ENCODE measurements around the gene WDR19. TPM values are rescaled to one million over a fixed set of nuclear protein-coding genes. Genes with fewer than 3 reads are reported as not detected.
"Not testable (repeated sequence)": the region's sequence is repeated elsewhere in the genome, so short reads cannot be mapped to it uniquely, and the experiment has no call there.

Gene WDR19
- total and polyA plus RNA-seq, 10 donors: 17.7 to 48.3 (median 24.6) TPM

DNA sequence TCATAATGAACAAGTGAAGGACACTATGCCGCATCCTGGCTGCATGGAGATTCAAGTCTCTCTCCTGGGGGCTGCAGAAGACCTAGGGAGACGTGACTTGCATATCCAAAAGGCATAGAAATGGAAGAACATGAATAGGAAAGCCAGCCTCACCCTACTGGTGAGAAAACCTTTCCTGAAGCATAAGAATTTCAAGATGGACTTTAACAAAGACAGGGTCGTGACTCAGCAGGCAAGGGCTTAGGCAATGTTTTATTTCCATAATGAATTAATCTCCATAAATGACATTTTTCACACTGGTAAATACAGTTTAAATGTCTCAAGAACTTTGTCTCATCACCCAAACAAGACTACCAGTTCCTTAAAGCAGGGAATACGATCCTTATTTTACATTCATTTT lies 104.9 kb downstream of the WDR19 start:
- H3K4me3 ChIP-seq: no peak overlapping the region
- no peak for DNase-seq
- H3K9me3 ChIP-seq: no peaks in the 10 kb centered on the region
- H3K4me1 ChIP-seq: no peaks in the 10 kb centered on the region
- intact Hi-C loops (cut with DNase I; ENCODE audit: low total_unique reads): no loop called here
- no peak overlapping the region for H3K27ac ChIP-seq
- TF ChIP-seq POLR2A (IDR thresholded peaks at IDR 0.05) (no peak), POLR2AphosphoS5 (IDR thresholded peaks at IDR 0.05) (no peak)
- TF ChIP-seq, protein P1, sequence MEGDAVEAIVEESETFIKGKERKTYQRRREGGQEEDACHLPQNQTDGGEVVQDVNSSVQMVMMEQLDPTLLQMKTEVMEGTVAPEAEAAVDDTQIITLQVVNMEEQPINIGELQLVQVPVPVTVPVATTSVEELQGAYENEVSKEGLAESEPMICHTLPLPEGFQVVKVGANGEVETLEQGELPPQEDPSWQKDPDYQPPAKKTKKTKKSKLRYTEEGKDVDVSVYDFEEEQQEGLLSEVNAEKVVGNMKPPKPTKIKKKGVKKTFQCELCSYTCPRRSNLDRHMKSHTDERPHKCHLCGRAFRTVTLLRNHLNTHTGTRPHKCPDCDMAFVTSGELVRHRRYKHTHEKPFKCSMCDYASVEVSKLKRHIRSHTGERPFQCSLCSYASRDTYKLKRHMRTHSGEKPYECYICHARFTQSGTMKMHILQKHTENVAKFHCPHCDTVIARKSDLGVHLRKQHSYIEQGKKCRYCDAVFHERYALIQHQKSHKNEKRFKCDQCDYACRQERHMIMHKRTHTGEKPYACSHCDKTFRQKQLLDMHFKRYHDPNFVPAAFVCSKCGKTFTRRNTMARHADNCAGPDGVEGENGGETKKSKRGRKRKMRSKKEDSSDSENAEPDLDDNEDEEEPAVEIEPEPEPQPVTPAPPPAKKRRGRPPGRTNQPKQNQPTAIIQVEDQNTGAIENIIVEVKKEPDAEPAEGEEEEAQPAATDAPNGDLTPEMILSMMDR (IDR thresholded peaks at IDR 0.05 in 8 of 11, conservative IDR thresholded peaks at IDR 0.05 in 3 of 11): no peak
- peaks cover 0 to 77% (median 63%) of the 10 kb centered on the region in 6 donors for H3K36me3 ChIP-seq
- H3K27me3 ChIP-seq (replicated peaks in 1 of 7): no peaks in the 10 kb centered on the region
- WGBS, 5 donors: 95 to 96% (median 95%) methylated on average over 4 of the region's 4 CpGs

DNA sequence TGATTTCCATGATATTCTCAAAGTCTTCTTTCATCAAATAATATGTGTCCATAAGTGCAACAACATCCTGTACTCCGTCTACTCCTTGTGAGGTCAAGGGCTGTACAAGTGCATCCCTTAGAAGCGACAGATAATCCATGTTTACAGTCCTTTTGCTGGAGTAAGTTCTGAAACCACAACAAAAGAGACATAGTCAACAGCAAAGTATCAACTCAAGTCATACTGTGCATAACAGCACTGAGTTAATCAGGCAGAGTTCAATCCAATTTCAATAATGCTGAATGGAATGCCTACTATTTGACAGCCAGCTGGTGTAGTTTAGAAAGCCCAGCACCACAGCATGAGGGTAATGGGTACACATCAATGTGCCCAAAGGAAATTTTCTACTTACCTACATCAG lies 109.4 kb downstream of the WDR19 start:
- WGBS, 5 donors: 62 to 83% (median 79%) methylated on average over 2 of the region's 2 CpGs
- Histone ChIP-seq H3K9me3 (no peaks in the 10 kb centered on the region), H3K27me3 (replicated peaks in 1 of 7) (no peaks in the 10 kb centered on the region), H3K27ac (no peak overlapping the region), H3K4me3 (no peak overlapping the region), H3K4me1 (no peaks in the 10 kb centered on the region), H3K36me3 (peaks cover 0 to 93% (median 81%) of the 10 kb centered on the region in 6 donors)
- DNase-seq: no peak
- TF ChIP-seq POLR2A (IDR thresholded peaks at IDR 0.05): no peak
- TF ChIP-seq POLR2AphosphoS5 (IDR thresholded peaks at IDR 0.05): no peak
- TF ChIP-seq, protein P1 (IDR thresholded peaks at IDR 0.05 in 8 of 11, conservative IDR thresholded peaks at IDR 0.05 in 3 of 11): no peak
- intact Hi-C loops (cut with DNase I; ENCODE audit: low total_unique reads): no loop called here

DNA sequence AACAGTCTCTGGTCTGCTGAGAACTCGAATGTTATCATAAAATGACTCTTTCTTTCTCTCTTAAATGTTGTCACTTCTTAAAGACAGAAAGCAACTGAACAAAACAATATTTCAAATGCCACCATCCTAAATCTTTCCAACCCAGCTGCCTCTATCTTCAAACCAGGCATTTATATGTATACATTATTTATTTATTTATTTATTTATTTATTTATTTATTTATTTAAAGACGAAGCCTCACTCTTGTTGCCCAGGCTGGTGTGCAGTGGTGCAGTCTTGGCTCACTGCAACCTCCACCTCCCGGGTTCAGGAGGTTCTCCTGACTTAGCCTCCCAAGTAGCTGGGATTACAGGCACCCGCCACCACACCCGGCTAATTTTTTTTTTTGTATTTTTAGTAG lies 110.1 kb downstream of the WDR19 start:
- intact Hi-C loops (cut with DNase I; ENCODE audit: low total_unique reads): not testable (repeated sequence)

DNA sequence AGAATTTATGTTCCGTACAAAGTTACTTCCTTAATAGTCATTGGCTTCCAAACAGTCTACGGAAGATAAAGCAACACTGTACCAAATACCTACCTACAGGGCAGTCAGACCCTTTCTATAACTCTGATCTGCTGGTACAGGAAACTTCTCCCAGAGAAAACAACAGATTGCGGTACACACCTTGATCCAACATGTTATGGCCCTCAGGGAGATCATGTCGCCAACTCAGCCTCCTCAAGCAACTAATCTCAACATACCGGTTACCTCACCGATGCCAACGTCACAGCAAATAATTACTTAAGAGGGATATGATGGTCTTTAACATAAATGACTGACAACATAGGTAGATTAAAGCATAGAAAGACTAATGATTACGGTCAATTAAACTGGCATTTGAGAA lies 113.5 kb downstream of the WDR19 start:
- H3K36me3 ChIP-seq: peaks cover 5 to 87% (median 73%) of the 10 kb centered on the region in 6 donors
- DNase-seq: no peak
- no peaks in the 10 kb centered on the region for H3K27me3 ChIP-seq (replicated peaks in 1 of 7)
- 98 to 99% (median 98%) methylated on average over 8 of the region's 8 CpGs for WGBS, 5 donors
- intact Hi-C loops (cut with DNase I; ENCODE audit: low total_unique reads): no loop called here
- H3K4me3 ChIP-seq: no peak overlapping the region
- H3K9me3 ChIP-seq: no peaks in the 10 kb centered on the region
- TF ChIP-seq POLR2A (IDR thresholded peaks at IDR 0.05) (no peak), POLR2AphosphoS5 (IDR thresholded peaks at IDR 0.05) (no peak)
- TF ChIP-seq, protein P1 (IDR thresholded peaks at IDR 0.05 in 8 of 11, conservative IDR thresholded peaks at IDR 0.05 in 3 of 11): no peak
- H3K27ac ChIP-seq: no peak overlapping the region
- H3K4me1 ChIP-seq: no peaks in the 10 kb centered on the region

More for the DNA sequence above, 110.1 kb downstream of the WDR19 start:
- not testable (repeated sequence) for H3K27ac ChIP-seq; DNase-seq; H3K4me3 ChIP-seq; H3K4me1 ChIP-seq; H3K27me3 ChIP-seq (replicated peaks in 1 of 7); H3K9me3 ChIP-seq
- 94 to 98% (median 96%) methylated on average over 5 of the region's 5 CpGs for WGBS, 5 donors
- H3K36me3 ChIP-seq: peaks cover 0 to 87% (median 75%) of the 10 kb centered on the region in 6 donors

DNA sequence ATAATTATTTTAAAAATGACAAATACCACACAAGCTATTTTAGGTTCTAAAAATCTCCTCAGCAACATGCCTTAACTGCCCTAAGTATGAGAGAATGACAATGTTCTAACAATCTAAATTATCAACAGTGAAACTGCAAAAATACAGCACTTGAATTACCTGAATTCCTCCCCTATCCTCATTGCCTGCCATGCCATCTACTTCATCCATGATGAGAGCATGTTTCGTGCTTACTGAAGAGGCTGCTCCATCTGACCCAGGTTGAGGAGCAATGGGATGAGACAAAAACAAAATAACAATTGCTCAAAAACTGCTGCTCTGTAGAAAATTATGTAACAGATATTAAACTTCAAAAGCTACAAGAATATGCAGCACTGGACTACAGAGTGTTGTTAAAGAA lies 120.6 kb downstream of the WDR19 start:
- Histone ChIP-seq H3K27ac (no peak overlapping the region), H3K4me3 (no peak overlapping the region), H3K4me1 (no peaks in the 10 kb centered on the region), H3K9me3 (no peaks in the 10 kb centered on the region), H3K36me3 (peaks cover 5 to 100% (median 81%) of the 10 kb centered on the region in 6 donors), H3K27me3 (replicated peaks in 1 of 7) (no peaks in the 10 kb centered on the region)
- DNase-seq: no peak
- 92 to 100% (median 97%) methylated on average over 1 of the region's 1 CpG for WGBS, 5 donors
- TF ChIP-seq POLR2AphosphoS5 (IDR thresholded peaks at IDR 0.05) (no peak), POLR2A (IDR thresholded peaks at IDR 0.05) (no peak)
- TF ChIP-seq, protein P1 (IDR thresholded peaks at IDR 0.05 in 8 of 11, conservative IDR thresholded peaks at IDR 0.05 in 3 of 11): no peak
- intact Hi-C loops (cut with DNase I; ENCODE audit: low total_unique reads): no loop called here

Data from spleen (tissue), 11 donors.